HK-2 (cell line): ENCODE results near the gene NR5A2.
"Not testable (repeated sequence)": the region's sequence is repeated elsewhere in the genome, so short reads cannot be mapped to it uniquely, and the experiment has no call there.

Experiments used
- DNase-seq: peaks from one replicate; pipeline ENCODE4 v3.0.0-alpha.2; 2018; ENCODE audit not compliant: unreplicated experiment

The NR5A2 gene

DNA sequence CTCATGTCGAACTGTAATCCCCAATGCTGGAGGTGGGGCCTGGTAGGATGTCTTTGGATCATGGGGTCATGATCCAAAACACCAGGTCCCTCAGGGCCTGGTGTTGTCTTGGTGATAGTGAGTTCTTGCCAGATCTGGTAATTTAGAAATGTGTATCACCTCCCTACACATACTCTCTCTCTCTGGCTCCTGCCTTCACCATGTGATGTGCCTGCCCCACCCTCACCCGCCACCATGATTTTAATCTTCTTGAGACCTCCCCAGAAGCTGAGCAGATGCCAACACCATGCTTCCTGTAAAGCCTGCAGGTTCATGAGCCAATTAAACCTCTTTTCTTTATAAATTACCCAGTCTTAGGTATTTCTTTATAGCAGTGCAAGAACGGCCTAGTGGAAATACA, 136.4 kb downstream of the NR5A2 start:
- DNase-seq = no peak

- no peak for DNase-seq
These were observed 138.1 kb downstream of the NR5A2 start for GRCh38 chr1:200165493-200166220.

DNA sequence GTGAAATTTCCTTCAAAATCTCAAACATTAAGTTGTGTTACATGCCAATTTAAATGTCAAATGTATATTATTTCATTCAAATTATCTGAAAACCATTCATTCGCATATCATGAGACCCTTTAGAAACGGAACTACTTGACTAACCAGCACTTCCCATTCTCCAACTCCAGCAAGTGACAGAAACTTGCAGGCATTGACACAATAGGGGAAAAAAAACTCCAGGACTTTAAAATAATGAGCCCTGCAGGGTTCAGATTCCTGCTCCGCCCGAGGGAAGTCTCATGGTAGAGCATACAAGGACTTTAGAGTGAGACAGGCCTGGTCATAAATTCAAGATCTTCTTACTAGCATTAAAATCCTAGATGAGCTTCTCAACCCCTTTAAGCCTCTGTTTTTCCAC, 138.9 kb downstream of the NR5A2 start:
- no peak for DNase-seq

DNA sequence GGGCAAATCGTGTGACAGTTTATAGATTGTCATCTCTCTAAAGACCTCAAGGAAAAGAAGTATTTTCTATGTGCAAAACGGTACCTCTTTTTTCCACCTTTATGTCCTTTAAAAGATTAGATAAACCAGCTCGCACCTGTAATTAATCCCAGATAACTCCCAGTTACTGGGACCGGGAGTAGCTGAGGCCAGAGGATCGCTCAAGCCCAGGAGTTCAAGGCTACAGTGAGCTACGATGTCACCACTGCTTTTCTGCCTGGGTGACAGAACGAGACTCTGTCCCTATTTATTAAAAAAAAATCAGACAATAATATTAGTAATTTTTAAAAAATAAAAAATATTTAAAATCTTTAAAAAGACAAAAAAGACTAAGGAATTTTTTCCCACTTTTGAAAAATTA, 141.4 kb downstream of the NR5A2 start:
- DNase-seq = no peak

DNA sequence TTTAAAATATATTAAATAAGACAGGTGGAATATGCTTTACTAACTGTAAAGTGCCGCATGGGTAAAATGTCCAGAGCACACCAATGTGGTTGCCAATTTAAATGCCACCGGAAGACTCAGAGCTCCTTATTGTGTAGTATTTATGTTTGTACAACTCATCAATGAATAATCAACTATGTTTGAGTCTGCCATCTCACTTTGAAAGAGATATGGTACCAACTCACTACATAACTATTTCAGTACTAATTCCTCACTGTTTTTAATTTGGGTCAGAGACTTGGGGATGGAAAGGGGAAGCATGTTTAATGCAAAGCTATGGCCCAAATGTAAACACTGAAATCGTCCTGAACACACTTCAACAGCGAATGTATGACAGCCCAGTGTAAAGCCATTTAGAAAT, 144.8 kb downstream of the NR5A2 start:
- no peak for DNase-seq

DNA sequence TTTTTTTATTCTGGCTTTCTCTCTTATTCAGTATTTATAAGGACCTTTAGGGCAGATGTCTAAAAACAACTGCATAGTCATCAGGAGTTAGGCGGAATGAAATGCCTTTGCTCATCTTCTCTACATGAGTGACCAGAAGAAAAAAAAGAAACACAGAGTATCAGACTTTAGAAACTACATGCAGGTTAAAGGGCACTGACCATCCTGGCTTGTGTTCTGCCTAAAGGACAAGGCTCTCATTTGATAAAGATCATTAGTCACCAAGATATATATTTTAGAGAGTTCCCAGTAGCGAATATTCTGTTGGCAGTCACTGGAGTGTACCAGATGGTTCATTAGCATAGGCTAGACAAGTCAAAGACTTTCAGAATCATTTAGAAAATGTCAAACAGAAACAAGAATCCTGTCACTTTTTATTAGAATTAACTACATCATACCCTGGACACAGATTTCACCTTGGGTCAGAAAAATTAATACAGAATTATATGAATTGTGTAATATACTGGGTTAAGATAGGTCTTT, 145.6 kb downstream of the NR5A2 start:
- DNase-seq = no peak

- no peak for DNase-seq
These were observed 147.2 kb downstream of the NR5A2 start for GRCh38 chr1:200174525-200175295.

DNA sequence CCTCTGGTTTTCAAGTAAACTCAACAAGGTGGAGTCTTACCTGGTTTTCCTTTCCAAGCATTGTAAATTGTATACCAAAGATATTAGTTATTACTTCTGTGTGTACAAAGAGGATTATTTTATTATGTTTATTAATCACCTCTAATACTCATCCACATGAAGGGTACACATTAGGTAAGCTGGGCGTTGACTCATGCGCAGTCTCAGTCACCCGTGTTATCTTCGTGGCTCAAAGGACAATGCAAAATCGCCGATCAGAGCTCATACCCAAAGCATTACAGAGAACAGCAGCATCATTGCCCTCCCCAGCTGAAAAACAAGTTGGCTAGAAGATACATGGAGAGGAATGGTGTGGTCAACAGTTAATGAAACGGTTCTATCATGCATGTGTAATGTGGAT, 148.7 kb downstream of the NR5A2 start:
- no peak for DNase-seq

- no peak for DNase-seq
These were observed 149.3 kb downstream of the NR5A2 start for GRCh38 chr1:200176798-200177197.

GRCh38 chr1:200178340-200178739, 150.8 kb downstream of the NR5A2 start:
- no peak for DNase-seq

DNA sequence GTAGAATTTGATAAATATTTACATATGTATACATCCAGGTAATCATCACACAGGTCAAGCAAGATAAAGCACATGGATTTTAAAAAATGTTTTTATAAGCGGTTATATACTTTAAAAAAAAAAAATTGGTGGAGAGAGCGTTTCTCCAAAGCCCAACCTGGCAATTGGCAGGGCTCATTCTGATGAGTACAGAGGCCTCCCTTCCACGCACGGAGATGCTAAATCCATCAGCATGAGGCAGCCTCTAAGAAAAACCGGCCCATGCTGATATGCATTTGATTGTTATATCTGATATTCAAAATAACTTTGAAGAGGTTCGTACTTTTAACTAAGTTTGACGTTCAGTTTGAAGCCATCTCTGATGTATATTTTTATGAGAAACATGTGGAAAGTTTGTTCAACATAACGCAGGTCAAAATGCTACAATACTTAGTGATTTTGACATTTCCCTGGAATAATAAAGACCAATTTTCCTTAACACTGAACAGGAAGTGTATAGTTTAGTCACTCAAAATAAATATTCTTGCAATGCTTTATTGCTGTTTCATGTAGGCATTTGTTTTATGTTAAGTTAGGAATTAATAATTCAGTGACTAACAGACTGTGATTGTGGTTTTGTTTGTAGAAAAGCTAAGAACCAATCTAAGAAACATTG, 151.7 kb downstream of the NR5A2 start:
- DNase-seq = no peak

GRCh38 chr1:200179781-200180160, 152.3 kb downstream of the NR5A2 start:
- no peak for DNase-seq

GRCh38 chr1:200180821-200181220, 153.3 kb downstream of the NR5A2 start:
- DNase-seq = peak; percentile 19

- no peak for DNase-seq
These were observed 154.4 kb downstream of the NR5A2 start for GRCh38 chr1:200181861-200182260.

DNA sequence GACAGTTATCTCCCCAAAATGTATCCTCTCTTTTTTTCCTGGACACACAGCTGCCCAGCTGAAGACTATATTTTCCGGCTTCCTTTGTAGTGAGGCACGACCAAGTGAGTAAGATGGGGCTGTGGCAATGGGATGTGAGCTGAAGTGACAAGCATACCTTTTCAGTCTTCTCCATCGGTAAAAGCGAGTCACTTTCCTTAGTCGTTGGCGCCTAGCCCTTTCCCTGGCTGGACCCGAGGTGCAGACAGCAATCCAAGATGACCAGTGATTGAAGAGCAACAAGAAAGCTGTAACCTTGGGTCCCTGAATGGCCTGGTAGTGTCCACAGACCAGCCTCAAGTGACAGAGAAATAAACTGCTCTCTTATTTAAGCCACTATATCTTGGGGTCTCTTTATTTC, 155.2 kb downstream of the NR5A2 start:
- DNase-seq = no peak

GRCh38 chr1:200183637-200184036, 156.1 kb downstream of the NR5A2 start:
- DNase-seq = no peak

GRCh38 chr1:200184196-200184595, 156.7 kb downstream of the NR5A2 start:
- DNase-seq = peak; percentile 18

DNA sequence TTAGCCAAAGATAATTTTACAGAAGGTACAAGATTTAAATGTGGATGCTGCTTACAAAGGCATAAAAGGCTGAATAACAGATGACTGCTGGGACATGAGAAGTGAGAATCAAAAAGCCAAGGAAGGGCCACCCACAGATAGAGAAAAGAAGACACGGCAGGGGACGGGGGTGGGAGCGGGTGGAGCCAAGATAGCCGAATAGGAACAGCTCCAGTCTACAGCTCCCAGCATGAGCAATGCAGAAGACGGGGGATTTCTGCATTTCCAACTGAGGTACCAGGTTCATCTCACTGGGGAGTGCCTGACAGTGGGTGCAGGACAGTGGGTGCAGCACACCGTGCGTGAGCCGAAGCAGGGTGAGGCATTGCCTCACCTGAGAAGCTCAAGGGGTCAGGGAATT, 157.7 kb downstream of the NR5A2 start:
- DNase-seq = not testable (repeated sequence)

GRCh38 chr1:200187332-200187731, 159.8 kb downstream of the NR5A2 start:
- not testable (repeated sequence) for DNase-seq

DNA sequence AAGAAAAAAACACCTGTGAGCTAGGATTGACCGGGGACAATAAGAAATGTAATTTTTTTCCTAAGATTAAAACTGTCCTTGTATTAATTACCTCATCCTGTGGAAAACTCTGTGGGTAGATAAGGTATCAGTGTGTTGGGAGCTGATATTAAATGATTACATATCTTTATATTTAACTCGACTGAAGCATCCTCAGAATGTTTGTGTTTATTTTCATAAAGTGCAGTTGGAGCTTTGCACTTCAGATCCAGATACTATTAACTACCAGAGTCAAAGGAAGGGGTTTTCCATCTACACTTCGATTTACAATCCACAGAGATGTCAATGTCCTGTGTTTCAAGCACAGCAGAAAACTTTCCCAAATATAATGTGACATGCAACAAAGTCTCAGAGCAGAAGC, 164.5 kb downstream of the NR5A2 start:
- no peak for DNase-seq

GRCh38 chr1:200194477-200194876, 167.0 kb downstream of the NR5A2 start:
- no peak for DNase-seq

DNA sequence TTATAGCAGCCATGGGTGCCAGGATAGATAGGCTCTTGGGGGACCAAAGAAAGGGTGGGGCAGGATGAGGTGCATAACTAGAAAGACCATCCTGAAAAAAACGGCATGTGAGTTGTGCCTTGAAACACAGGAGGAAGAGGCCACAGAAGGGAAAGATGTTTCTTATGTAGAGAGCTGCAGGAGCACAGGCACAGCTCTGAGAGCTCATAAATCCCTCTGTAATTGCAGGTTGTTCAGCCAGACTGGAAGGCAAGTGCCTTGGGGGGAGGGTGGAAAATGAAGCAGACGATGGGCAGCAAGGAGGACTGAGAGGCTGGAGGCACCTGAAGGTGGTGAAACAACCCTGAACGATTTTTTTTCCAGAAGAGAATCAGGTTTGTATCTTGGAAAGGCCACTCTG, 170.7 kb downstream of the NR5A2 start:
- DNase-seq = no peak
